ENCODE measurements around the gene SLC35D1.

DNA sequence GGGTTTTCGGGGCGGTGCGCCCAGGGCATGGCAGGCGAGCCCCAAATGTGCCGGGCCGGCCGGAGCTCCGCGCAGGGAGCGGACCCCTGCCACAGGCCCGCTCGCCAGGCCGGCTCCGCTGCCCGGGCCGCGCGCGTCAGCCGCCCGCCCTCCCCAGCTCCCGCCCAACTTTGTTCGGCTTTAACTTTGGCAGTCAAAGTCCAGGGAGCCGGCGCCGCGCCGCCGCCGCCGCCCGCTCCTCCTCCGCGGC is 488 bp downstream of the SLC35D1 start:
- TF ChIP-seq CTCF (IDR thresholded peaks at IDR 0.05; ENCODE audit: low read depth, low read length, missing input control) (no peak), GABPA (IDR thresholded peaks at IDR 0.05 in 1 of 2, conservative IDR thresholded peaks at IDR 0.05 in 1 of 2) (no peak), SP1 (IDR thresholded peaks at IDR 0.05) (no peak), TAF1 (conservative IDR thresholded peaks at IDR 0.05) (no peak), RAD21 (IDR thresholded peaks at IDR 0.05) (no peak), YY1 (IDR thresholded peaks at IDR 0.05) (no peak), ATF3 (IDR thresholded peaks at IDR 0.05) (no peak), RXRA (IDR thresholded peaks at IDR 0.05) (no peak), JUND (IDR thresholded peaks at IDR 0.05) (no peak), REST (IDR thresholded peaks at IDR 0.05) (no peak), EGR1 (IDR thresholded peaks at IDR 0.05; ENCODE audit: low read depth in 2 of 2) (no peak), FOXA1 (IDR thresholded peaks at IDR 0.05) (no peak)
- TF ChIP-seq, protein P1, sequence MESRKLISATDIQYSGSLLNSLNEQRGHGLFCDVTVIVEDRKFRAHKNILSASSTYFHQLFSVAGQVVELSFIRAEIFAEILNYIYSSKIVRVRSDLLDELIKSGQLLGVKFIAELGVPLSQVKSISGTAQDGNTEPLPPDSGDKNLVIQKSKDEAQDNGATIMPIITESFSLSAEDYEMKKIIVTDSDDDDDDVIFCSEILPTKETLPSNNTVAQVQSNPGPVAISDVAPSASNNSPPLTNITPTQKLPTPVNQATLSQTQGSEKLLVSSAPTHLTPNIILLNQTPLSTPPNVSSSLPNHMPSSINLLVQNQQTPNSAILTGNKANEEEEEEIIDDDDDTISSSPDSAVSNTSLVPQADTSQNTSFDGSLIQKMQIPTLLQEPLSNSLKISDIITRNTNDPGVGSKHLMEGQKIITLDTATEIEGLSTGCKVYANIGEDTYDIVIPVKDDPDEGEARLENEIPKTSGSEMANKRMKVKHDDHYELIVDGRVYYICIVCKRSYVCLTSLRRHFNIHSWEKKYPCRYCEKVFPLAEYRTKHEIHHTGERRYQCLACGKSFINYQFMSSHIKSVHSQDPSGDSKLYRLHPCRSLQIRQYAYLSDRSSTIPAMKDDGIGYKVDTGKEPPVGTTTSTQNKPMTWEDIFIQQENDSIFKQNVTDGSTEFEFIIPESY (IDR thresholded peaks at IDR 0.05): no peak

Measured in liver (tissue), 3 donors.